CD4-positive, alpha-beta T cell (primary cell): Measurements from ENCODE around the gene TAAR2. TPM values are rescaled to one million over a fixed set of nuclear protein-coding genes. Genes with fewer than 3 reads are reported as not detected.
A peak's percentile ranks its signal among the peaks of the same experiment; 100 is the strongest.

Source experiments
- ATAC-seq: fragments of 200-7000 bp; cut with Tn5 transposase; one replicate; pipeline ENCODE4 v1.10.0; 2022; ENCODE audit warnings: mild to moderate bottlenecking; ENCODE audit not compliant: poor library complexity
- CTCF ChIA-PET: fragments of 350-600 bp; sonication (Branson Sonifier 250); formaldehyde crosslinking; loops from one replicate; lab custom pipeline; 2021; ENCODE audit warnings: antibody characterized with exemption, inconsistent platforms; lab: Charles Lee
- POLR2A ChIA-PET: fragments of 350-600 bp; sonication (Branson Sonifier 250); formaldehyde crosslinking; loops from one replicate; lab custom pipeline; 2021; ENCODE audit warnings: antibody characterized with exemption, inconsistent platforms; lab: Charles Lee
- DNase-seq, 14 experiments: peaks; one replicate each; pipeline ENCODE4 v3.0.0-alpha.2; 2013 to 2020; ENCODE audit warnings: mixed read lengths in 2 of 14
- H3K27ac ChIP-seq, 2 donors: one replicate each; pipeline versions ENCODE4 v1.5.1 to v1.7.0; 2013; ENCODE audit warnings: low read length in 2 of 2, low read depth in 1 of 2, mild to moderate bottlenecking in 1 of 2
- H3K27me3 ChIP-seq, 2 experiments: 1 replicate in 1 of 2; 2 replicates in 1 of 2; pipeline versions ENCODE4 v1.6.1 to v1.7.0; 2013; ENCODE audit warnings: low read length in 2 of 2, control low read depth in 1 of 2, mild to moderate bottlenecking in 1 of 2, moderate library complexity in 1 of 2; ENCODE audit not compliant: insufficient read depth in 2 of 2, control insufficient read depth in 1 of 2
- H3K36me3 ChIP-seq: one replicate; pipeline ENCODE4 v1.6.1; 2013; ENCODE audit warnings: low read length, control low read depth; ENCODE audit not compliant: insufficient read depth
- H3K4me1 ChIP-seq: one replicate; pipeline ENCODE4 v1.6.1; 2013; ENCODE audit warnings: low read length, control low read depth; ENCODE audit not compliant: insufficient read depth
- H3K4me3 ChIP-seq: one replicate; pipeline ENCODE4 v1.5.1; 2013; ENCODE audit warnings: mild to moderate bottlenecking, low read length, moderate library complexity
- H3K9me3 ChIP-seq, 2 experiments: 1 replicate in 1 of 2; 2 replicates in 1 of 2; pipeline versions ENCODE4 v1.6.1 to v1.7.0; 2013; ENCODE audit warnings: low read length in 2 of 2, mild to moderate bottlenecking in 2 of 2, control low read depth in 1 of 2, moderate library complexity in 1 of 2; ENCODE audit not compliant: control insufficient read depth in 1 of 2, insufficient read depth in 1 of 2
- H3K27ac Mint-ChIP-seq: one replicate; pipeline ENCODE4 v1.8.0; 2020; ENCODE audit warnings: mixed read lengths
- H3K27me3 Mint-ChIP-seq: one replicate; pipeline ENCODE4 v1.8.0; 2021; ENCODE audit warnings: mixed read lengths
- H3K36me3 Mint-ChIP-seq: one replicate; pipeline ENCODE4 v1.8.0; 2021; ENCODE audit warnings: low read depth, mixed read lengths
- H3K4me1 Mint-ChIP-seq: one replicate; pipeline ENCODE4 v1.8.0; 2021; ENCODE audit warnings: low read depth, mixed read lengths
- H3K4me3 Mint-ChIP-seq: one replicate; pipeline ENCODE4 v1.8.0; 2020; ENCODE audit warnings: mild to moderate bottlenecking, mixed read lengths
- H3K9me3 Mint-ChIP-seq: one replicate; pipeline ENCODE4 v1.8.0; 2020; ENCODE audit warnings: mixed read lengths
- CTCF ChIP-seq: fragments of 200-600 bp; IDR thresholded peaks from one replicate; pipeline ENCODE4 v1.8.0; 2022; ENCODE audit warnings: antibody characterized with exemption, mild to moderate bottlenecking
- intact Hi-C, 2 experiments: fragments of 100-400 bp; cut with DNase I in 1 of 2; cut with micrococcal nuclease in 1 of 2; formaldehyde crosslinking; loops; one replicate each; pipeline versions ENCODE4 v1.15.1 to v1.9.0; 2023 to 2025; cut with DNase I, micrococcal nuclease
- total RNA-seq, 174 experiments: library from RNA in 2 of 174; stranded (reverse) in 2 of 174; gene quantifications; one replicate each; pipeline ENCODE4 v1.2.3 and lab custom pipeline; 2021 to 2026

The TAAR2 gene
- total RNA-seq, 2 experiments from 2014 or later = not detected

- Histone ChIP-seq H3K4me3 (no peak overlapping the region), H3K9me3 (no peaks in the 10 kb centered on the region), H3K4me1 (no peaks in the 10 kb centered on the region), H3K36me3 (no peaks in the 10 kb centered on the region), H3K27me3 (no peaks in the 10 kb centered on the region), H3K27ac (no peak overlapping the region)
- POLR2A ChIA-PET = no interaction called here
- intact Hi-C loops = no loop called here
- no peak overlapping the region for H3K27ac Mint-ChIP-seq
- CTCF ChIA-PET = no interaction called here
- H3K36me3 Mint-ChIP-seq = no peaks in the 10 kb centered on the region
- DNase-seq (no peak), ATAC-seq (no peak)
- no peaks in the 10 kb centered on the region for H3K4me1 Mint-ChIP-seq
- no peaks in the 10 kb centered on the region for H3K9me3 Mint-ChIP-seq
- H3K27me3 Mint-ChIP-seq = peaks cover 17% of the 10 kb centered on the region
- H3K4me3 Mint-ChIP-seq = no peak overlapping the region
- no peak for TF ChIP-seq CTCF
Observed at GRCh38 chr6:132616677-132617076, 7.4 kb downstream of the TAAR2 start.

- Histone ChIP-seq H3K9me3 (no peaks in the 10 kb centered on the region), H3K4me1 (no peaks in the 10 kb centered on the region), H3K27ac (no peak overlapping the region), H3K4me3 (peak overlapping the region; percentile 15), H3K27me3 (no peaks in the 10 kb centered on the region), H3K36me3 (no peaks in the 10 kb centered on the region)
- intact Hi-C loops = no loop called here
- no peak overlapping the region for H3K4me3 Mint-ChIP-seq
- DNase-seq (peak in 1 of 14 experiments; percentile 38), ATAC-seq (no peak)
- H3K27ac Mint-ChIP-seq = no peak overlapping the region
- no peaks in the 10 kb centered on the region for H3K9me3 Mint-ChIP-seq
- peaks cover 17% of the 10 kb centered on the region for H3K27me3 Mint-ChIP-seq
- TF ChIP-seq CTCF = no peak
- CTCF ChIA-PET = no interaction called here
- no peaks in the 10 kb centered on the region for H3K4me1 Mint-ChIP-seq
- H3K36me3 Mint-ChIP-seq = no peaks in the 10 kb centered on the region
- POLR2A ChIA-PET = no interaction called here
Observed at GRCh38 chr6:132614554-132614953, 9.5 kb downstream of the TAAR2 start.

- H3K27ac ChIP-seq = no peak overlapping the region
- H3K27me3 Mint-ChIP-seq = peaks cover 9% of the 10 kb centered on the region
- no peaks in the 10 kb centered on the region for H3K9me3 ChIP-seq
- H3K4me3 Mint-ChIP-seq = no peak overlapping the region
- no peaks in the 10 kb centered on the region for H3K36me3 ChIP-seq
- peak in 1 of 14 experiments; percentile 50 for DNase-seq
- no peak overlapping the region for H3K4me3 ChIP-seq
- POLR2A ChIA-PET = no interaction called here
- no peak for ATAC-seq
- intact Hi-C loops = no loop called here
- no peaks in the 10 kb centered on the region for H3K27me3 ChIP-seq
- CTCF ChIA-PET = no interaction called here
- H3K27ac Mint-ChIP-seq = no peak overlapping the region
- no peak for TF ChIP-seq CTCF
- no peaks in the 10 kb centered on the region for H3K36me3 Mint-ChIP-seq
- no peaks in the 10 kb centered on the region for H3K4me1 Mint-ChIP-seq
- no peaks in the 10 kb centered on the region for H3K4me1 ChIP-seq
- H3K9me3 Mint-ChIP-seq = no peaks in the 10 kb centered on the region
Observed at GRCh38 chr6:132612449-132613108, 11.5 kb downstream of the TAAR2 start.
